ENCODE measurements around the gene PFKFB2.

The PFKFB2 gene

DNA sequence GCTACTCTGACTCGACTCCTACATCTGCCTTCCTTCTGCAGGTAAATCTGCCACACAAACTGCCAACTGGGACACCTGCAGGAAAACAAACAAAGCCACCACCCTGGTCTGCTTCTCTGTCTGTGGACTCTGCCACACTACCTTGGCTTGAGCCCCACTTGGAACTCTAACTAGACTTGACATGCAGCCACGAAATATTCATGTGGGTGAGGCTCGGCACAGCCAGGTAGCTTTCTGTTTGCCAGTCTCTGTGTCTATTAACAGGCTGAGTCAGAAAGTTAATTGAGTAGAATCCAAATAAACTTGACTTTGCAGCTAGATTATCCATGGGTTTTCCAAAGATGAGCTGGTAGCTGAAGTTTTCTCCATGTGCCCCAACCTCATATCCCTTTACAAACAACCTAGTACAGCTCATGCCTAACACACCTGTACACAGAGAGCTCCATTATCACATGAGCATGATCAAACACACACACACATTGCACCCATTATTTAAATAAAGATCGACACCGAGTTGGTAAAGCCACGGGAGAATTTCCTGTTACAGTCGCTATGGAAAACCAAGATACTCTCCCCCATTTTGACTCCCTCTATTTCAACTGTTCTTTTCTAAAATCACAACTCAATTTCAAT, 21.3 kb upstream of the PFKFB2 start:
- no peak for DNase-seq (ENCODE audit: low read depth)
- TF ChIP-seq, protein P1, sequence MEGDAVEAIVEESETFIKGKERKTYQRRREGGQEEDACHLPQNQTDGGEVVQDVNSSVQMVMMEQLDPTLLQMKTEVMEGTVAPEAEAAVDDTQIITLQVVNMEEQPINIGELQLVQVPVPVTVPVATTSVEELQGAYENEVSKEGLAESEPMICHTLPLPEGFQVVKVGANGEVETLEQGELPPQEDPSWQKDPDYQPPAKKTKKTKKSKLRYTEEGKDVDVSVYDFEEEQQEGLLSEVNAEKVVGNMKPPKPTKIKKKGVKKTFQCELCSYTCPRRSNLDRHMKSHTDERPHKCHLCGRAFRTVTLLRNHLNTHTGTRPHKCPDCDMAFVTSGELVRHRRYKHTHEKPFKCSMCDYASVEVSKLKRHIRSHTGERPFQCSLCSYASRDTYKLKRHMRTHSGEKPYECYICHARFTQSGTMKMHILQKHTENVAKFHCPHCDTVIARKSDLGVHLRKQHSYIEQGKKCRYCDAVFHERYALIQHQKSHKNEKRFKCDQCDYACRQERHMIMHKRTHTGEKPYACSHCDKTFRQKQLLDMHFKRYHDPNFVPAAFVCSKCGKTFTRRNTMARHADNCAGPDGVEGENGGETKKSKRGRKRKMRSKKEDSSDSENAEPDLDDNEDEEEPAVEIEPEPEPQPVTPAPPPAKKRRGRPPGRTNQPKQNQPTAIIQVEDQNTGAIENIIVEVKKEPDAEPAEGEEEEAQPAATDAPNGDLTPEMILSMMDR (conservative IDR thresholded peaks at IDR 0.05; ENCODE audit: control insufficient read depth, insufficient read depth, low read depth, low read length), result no peak

DNA sequence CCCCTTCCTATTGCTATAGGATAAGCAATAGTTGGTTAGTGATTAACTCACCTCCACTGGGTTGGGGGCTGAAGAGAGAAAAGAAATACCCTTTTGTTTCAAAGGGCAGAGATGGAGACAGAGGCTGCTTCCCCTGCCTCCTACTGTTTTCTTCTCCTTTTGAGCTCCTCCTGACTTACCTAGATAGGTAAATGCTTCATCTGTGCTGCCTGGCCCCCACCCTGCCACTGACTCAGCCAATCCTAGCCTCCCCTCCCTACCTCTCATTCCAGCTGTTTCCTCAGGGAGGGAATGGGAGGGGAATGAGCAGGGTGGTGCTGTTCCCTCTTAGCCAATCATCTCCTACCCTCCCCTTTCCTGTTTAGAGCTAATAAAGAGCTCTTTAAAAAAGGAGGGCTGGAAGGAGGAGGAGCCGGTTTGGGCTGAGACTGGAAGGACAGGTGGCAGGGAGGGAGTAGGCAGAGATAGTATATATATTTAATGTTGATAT, 20.5 kb upstream of the PFKFB2 start, which contains the start of gene C1orf116:
Gene C1orf116 (minus strand): TSS at position 229 of the 490 bp plus-strand sequence. CDS start 5,158 bp downstream, outside the sequence.
- no peak for DNase-seq (ENCODE audit: low read depth)
- TF ChIP-seq, protein P1 (conservative IDR thresholded peaks at IDR 0.05; ENCODE audit: control insufficient read depth, insufficient read depth, low read depth, low read length), result no peak
- no peak within 1 kb of the TSS for H3K4me3 ChIP-seq (ENCODE audit: control insufficient read depth, low read depth, low read length)

More for the DNA sequence above, 21.3 kb upstream of the PFKFB2 start:
- H3K4me3 ChIP-seq (ENCODE audit: control insufficient read depth, low read depth, low read length), result no peak overlapping the region

DNA sequence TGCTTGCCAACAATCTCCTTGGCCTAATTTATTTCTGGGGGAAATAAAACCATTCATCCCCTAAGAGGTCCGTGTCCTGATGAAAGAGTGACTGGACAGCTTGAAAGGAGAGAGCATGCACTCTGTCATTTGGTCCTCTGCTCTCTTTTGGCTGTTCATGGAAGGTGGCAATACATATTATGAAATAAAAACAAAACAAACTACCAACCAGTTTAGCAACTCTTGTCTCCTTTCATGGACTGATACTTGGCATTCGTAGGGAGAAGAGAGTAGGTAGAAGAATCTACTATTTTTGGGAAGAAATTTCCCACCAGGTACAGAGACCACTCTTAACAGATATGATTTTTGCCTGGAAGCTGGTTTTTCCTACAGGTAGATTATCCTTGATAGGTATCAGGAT, 19.8 kb upstream of the PFKFB2 start:
- TF ChIP-seq, protein P1 (conservative IDR thresholded peaks at IDR 0.05; ENCODE audit: control insufficient read depth, insufficient read depth, low read depth, low read length), result no peak
- H3K4me3 ChIP-seq (ENCODE audit: control insufficient read depth, low read depth, low read length), result no peak overlapping the region

DNA sequence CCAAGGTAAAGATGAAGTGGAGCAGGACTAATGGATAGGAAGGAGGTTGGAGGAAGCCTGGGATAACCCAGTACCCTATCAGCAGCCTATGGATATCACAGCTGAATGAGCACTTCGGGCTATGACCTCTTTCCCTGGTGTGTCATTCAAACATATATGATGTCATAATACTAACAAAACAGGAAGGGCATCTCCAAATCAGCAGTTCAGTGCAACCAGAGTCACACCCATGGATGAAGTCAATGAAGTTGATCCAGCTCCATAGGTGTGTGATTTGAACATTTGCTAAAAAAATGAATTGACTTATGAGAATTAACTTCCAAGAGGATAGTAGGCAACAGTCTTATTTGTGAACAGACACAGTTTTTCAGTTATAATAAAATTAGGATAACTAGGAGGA, 18.9 kb upstream of the PFKFB2 start:
- H3K4me3 ChIP-seq (ENCODE audit: control insufficient read depth, low read depth, low read length), result no peak overlapping the region
- TF ChIP-seq, protein P1 (conservative IDR thresholded peaks at IDR 0.05; ENCODE audit: control insufficient read depth, insufficient read depth, low read depth, low read length), result no peak
- DNase-seq (ENCODE audit: low read depth), result no peak

More for the DNA sequence above, 19.8 kb upstream of the PFKFB2 start:
- DNase-seq (ENCODE audit: low read depth), result no peak

DNA sequence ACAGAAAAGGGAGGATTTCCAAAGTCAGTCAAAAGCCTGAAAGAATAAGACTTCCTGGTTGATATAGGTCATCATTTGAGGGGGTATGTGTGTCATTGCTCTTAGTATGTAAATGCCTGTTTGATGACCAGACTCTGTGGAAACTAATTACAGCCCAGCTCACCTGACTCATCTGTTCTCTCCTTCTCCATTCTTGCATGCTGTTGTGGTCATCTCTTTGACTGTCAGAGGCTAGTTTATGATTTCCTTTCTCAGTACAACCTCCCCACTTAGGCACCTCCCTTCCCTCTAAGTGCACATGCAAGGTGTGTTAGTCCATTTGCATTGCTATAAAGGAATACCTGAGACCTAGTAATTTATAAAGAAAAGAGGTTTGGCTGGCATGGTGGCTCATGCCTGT, 18.1 kb upstream of the PFKFB2 start:
- TF ChIP-seq, protein P1 (conservative IDR thresholded peaks at IDR 0.05; ENCODE audit: control insufficient read depth, insufficient read depth, low read depth, low read length), result no peak
- peak; percentile 81 for DNase-seq (ENCODE audit: low read depth)
- no peak overlapping the region for H3K4me3 ChIP-seq (ENCODE audit: control insufficient read depth, low read depth, low read length)

DNA sequence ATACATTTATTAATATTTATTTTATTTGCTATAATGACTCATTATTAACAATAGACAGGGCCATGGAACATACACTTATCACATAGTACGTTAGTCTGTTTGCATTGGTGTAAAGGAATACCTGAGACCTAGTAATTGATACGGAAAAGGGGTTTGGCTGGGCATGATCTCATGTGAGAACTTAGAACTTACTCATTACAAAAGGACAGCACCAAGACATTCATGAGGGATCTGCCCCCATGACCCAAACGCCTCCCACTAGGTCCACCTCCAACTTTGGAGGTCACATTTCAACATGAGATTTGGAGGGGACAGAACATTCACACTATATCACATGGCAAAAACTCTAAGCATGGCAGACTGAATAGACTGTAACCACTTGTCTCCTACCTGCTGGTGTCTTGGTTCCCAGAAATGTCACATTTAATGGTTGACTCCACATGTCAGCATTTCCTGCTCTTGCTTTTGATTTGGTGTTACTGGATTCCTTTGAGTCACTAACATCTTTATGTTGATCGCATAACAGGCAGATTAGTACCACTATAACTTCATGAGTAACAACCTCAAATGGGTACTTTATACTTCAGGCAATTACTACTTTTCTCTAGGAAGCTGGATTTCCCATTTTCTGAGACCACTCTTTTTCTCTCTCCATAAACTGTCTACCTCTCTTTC, 17.1 kb upstream of the PFKFB2 start:
- TF ChIP-seq, protein P1 (conservative IDR thresholded peaks at IDR 0.05; ENCODE audit: control insufficient read depth, insufficient read depth, low read depth, low read length), result no peak
- DNase-seq (ENCODE audit: low read depth), result no peak
- no peak overlapping the region for H3K4me3 ChIP-seq (ENCODE audit: control insufficient read depth, low read depth, low read length)

All from fibroblast of mammary gland (primary cell).